Neural crest cell (in vitro differentiated cells): ENCODE measurements around the gene CYP4V2. TPM values are rescaled to one million over a fixed set of nuclear protein-coding genes. Genes with fewer than 3 reads are reported as not detected.

Experiments used
- DNase-seq: peaks from one replicate; pipeline ENCODE4 v3.0.0; 2021; ENCODE audit warnings: low read depth, mixed read lengths, low spot score
- H3K27ac Mint-ChIP-seq: one replicate; pipeline ENCODE4 v1.8.0; 2021; ENCODE audit warnings: mild to moderate bottlenecking, mixed read lengths; ENCODE audit not compliant: unreplicated experiment
- H3K27me3 Mint-ChIP-seq: 2 replicates; pipeline ENCODE4 v1.8.0; 2021; ENCODE audit warnings: low read depth, mild to moderate bottlenecking, mixed read lengths
- H3K36me3 Mint-ChIP-seq: 2 replicates; pipeline ENCODE4 v1.8.0; 2021; ENCODE audit warnings: low read depth, mild to moderate bottlenecking, mixed read lengths
- H3K4me1 Mint-ChIP-seq: 2 replicates; pipeline ENCODE4 v1.8.0; 2021; ENCODE audit warnings: mixed read lengths
- H3K4me3 Mint-ChIP-seq: one replicate; pipeline ENCODE4 v1.8.0; 2021; ENCODE audit warnings: mild to moderate bottlenecking, mixed read lengths
- H3K9me3 Mint-ChIP-seq: 2 replicates; pipeline ENCODE4 v1.8.0; 2021; ENCODE audit warnings: mixed read lengths
- CTCF ChIP-seq: fragments of 200-600 bp; sonication (generic); conservative IDR thresholded peaks from 2 replicates; pipeline ENCODE4 v1.5.0; 2021; ENCODE audit warnings: antibody characterized with exemption, mild to moderate bottlenecking
- total RNA-seq: library from RNA; stranded (reverse); gene quantifications from 2 replicates; pipeline ENCODE4 v1.2.1, GENCODE V29; 2021

Gene CYP4V2
- total RNA-seq, 1 donor from 2014 or later, result 6.4 TPM

GRCh38 chr4:186169333-186169944, 21.9 kb upstream of the CYP4V2 start:
- TF ChIP-seq CTCF, result no peak
- no peaks in the 10 kb centered on the region for H3K4me1 Mint-ChIP-seq
- H3K4me3 Mint-ChIP-seq, result no peak overlapping the region
- H3K27me3 Mint-ChIP-seq, result no peaks in the 10 kb centered on the region
- H3K27ac Mint-ChIP-seq, result no peak overlapping the region
- H3K36me3 Mint-ChIP-seq, result no peaks in the 10 kb centered on the region
- H3K9me3 Mint-ChIP-seq, result no peaks in the 10 kb centered on the region
- no peak for DNase-seq

- DNase-seq, result no peak
- peak; percentile 12 for TF ChIP-seq CTCF
- H3K27me3 Mint-ChIP-seq, result no peaks in the 10 kb centered on the region
- H3K27ac Mint-ChIP-seq, result no peak overlapping the region
- no peaks in the 10 kb centered on the region for H3K4me1 Mint-ChIP-seq
- no peaks in the 10 kb centered on the region for H3K36me3 Mint-ChIP-seq
- H3K9me3 Mint-ChIP-seq, result no peaks in the 10 kb centered on the region
- no peak overlapping the region for H3K4me3 Mint-ChIP-seq
Measured at GRCh38 chr4:186169945-186170802, 21.2 kb upstream of the CYP4V2 start.

DNA sequence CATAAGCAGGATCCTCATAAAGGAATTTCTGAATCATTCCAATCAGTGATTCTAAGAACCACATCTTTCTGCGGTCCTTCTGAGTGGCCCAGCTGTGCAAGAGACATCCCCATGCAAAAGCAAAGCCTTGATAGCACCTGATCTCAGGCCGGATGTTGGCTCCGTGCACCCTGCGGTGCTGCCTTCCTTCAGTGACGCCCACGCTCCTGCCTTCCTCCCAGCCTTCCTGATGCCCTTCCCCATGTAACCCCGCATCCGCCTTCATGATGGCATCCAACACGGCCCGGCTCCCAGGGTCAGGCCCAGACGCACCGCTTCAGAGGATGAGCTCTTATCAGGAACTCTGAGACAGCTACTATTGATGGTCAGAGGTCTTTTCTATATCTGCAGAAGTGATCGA, 20.4 kb upstream of the CYP4V2 start:
- no peak for TF ChIP-seq CTCF
- no peaks in the 10 kb centered on the region for H3K27me3 Mint-ChIP-seq
- peak overlapping the region; percentile 20 for H3K27ac Mint-ChIP-seq
- H3K9me3 Mint-ChIP-seq, result no peaks in the 10 kb centered on the region
- no peak for DNase-seq
- H3K4me3 Mint-ChIP-seq, result no peak overlapping the region
- H3K4me1 Mint-ChIP-seq, result no peaks in the 10 kb centered on the region
- H3K36me3 Mint-ChIP-seq, result no peaks in the 10 kb centered on the region

- H3K4me1 Mint-ChIP-seq, result no peaks in the 10 kb centered on the region
- no peaks in the 10 kb centered on the region for H3K36me3 Mint-ChIP-seq
- TF ChIP-seq CTCF, result no peak
- no peak for DNase-seq
- H3K27ac Mint-ChIP-seq, result no peak overlapping the region
- H3K9me3 Mint-ChIP-seq, result no peaks in the 10 kb centered on the region
- H3K4me3 Mint-ChIP-seq, result no peak overlapping the region
- no peaks in the 10 kb centered on the region for H3K27me3 Mint-ChIP-seq
Measured at GRCh38 chr4:186172546-186172945, 18.8 kb upstream of the CYP4V2 start.

DNA sequence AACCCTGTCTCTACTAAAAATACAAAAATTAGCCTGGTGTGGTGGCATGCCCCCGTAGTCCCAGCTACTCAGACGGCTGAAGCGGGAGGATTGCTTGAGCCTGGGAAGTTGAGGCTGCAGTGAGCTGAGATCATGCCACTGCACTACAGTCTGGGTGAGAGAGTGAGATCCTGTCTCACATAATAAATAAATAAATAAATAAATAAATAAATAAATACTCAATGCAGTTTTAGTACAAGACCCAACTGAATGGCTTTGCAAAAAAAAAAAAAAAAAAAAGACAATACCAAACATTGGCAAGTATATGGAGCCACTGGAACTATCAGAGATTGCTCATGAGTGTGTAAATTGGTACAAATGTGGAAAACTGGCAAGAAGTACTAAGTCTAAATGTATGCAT, 3.3 kb upstream of the CYP4V2 start:
- Mint-ChIP-seq H3K4me3 (no peak overlapping the region), H3K36me3 (peaks cover 5% of the 10 kb centered on the region), H3K27ac (no peak overlapping the region), H3K9me3 (no peaks in the 10 kb centered on the region), H3K4me1 (peaks cover 26% of the 10 kb centered on the region), H3K27me3 (no peaks in the 10 kb centered on the region)
- DNase-seq, result no peak
- TF ChIP-seq CTCF, result no peak
